ENCODE data around the gene NACC2. TPM values are rescaled to one million over a fixed set of nuclear protein-coding genes. Genes with fewer than 3 reads are reported as not detected.

NACC2 gene
- total and polyA plus RNA-seq, 2 experiments from 2014 or later, result 11.0 to 13.0 TPM

DNA sequence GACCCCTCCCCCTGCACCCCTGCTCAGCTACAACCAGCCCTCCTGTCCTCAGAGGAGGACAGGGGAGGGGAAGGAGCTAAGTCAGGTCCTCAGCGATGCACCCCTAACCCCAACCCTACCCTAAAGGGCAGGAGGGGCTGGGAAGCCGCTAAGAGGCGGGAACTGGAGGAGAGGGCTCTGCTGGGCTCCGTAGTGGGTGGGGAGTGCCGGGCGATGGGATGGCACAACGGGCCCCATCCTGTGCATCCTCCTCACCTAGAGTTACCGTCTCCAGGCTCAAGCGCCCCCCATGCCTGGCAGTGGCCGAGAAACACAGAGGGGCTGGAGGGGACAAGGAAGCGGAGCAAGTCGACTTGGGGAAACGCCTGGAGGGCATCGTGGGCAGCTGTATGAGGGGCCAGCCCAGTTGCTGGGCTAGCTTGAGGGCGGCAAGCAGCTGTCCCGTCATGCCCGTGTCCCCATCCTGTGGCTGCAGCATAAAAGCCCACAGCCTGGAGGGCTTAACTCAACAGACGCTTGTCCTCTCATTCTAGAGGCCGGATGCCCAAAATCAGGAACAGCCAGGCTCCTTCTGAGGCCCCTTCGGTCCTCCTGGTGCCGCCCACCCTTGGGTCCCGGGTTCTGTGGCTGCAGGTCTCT, 110.9 kb downstream of the NACC2 start:
- Histone ChIP-seq H3K4me2 (no peak overlapping the region), H3K9me2 (replicated peaks; ENCODE audit: insufficient read depth) (no peaks in the 10 kb centered on the region), H3K4me3 (no peak overlapping the region), H3K9me3 (ENCODE audit: low read depth) (no peaks in the 10 kb centered on the region), H3K27ac (no peak overlapping the region), H3K79me2 (no peaks in the 10 kb centered on the region), H3K4me1 (ENCODE audit: insufficient read depth) (peaks cover 12% of the 10 kb centered on the region), H4K20me1 (ENCODE audit: insufficient read depth, poor library complexity, severe bottlenecking) (no peaks in the 10 kb centered on the region), H3K27me3 (peaks cover 6% of the 10 kb centered on the region), H3K36me3 (replicated peaks; ENCODE audit: insufficient read depth, low read depth) (no peaks in the 10 kb centered on the region), H2AFZ (no peak overlapping the region)
- WGBS (ENCODE audit: low lambda C conversion rate, missing lambda C conversion rate), result 83% methylated on average over 22 of the region's 22 CpGs
- no peak for TF ChIP-seq EZH2phosphoT487 (IDR thresholded peaks at IDR 0.05; ENCODE audit: low read depth, severe bottlenecking, unreplicated experiment)
- TF ChIP-seq EZH2 (IDR thresholded peaks at IDR 0.05; ENCODE audit: borderline replicate concordance), result no peak
- TF ChIP-seq, protein P1, sequence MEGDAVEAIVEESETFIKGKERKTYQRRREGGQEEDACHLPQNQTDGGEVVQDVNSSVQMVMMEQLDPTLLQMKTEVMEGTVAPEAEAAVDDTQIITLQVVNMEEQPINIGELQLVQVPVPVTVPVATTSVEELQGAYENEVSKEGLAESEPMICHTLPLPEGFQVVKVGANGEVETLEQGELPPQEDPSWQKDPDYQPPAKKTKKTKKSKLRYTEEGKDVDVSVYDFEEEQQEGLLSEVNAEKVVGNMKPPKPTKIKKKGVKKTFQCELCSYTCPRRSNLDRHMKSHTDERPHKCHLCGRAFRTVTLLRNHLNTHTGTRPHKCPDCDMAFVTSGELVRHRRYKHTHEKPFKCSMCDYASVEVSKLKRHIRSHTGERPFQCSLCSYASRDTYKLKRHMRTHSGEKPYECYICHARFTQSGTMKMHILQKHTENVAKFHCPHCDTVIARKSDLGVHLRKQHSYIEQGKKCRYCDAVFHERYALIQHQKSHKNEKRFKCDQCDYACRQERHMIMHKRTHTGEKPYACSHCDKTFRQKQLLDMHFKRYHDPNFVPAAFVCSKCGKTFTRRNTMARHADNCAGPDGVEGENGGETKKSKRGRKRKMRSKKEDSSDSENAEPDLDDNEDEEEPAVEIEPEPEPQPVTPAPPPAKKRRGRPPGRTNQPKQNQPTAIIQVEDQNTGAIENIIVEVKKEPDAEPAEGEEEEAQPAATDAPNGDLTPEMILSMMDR (IDR thresholded peaks at IDR 0.05; ENCODE audit: poor library complexity), result no peak
- DNase-seq (ENCODE audit: low spot score), result no peak

DNA sequence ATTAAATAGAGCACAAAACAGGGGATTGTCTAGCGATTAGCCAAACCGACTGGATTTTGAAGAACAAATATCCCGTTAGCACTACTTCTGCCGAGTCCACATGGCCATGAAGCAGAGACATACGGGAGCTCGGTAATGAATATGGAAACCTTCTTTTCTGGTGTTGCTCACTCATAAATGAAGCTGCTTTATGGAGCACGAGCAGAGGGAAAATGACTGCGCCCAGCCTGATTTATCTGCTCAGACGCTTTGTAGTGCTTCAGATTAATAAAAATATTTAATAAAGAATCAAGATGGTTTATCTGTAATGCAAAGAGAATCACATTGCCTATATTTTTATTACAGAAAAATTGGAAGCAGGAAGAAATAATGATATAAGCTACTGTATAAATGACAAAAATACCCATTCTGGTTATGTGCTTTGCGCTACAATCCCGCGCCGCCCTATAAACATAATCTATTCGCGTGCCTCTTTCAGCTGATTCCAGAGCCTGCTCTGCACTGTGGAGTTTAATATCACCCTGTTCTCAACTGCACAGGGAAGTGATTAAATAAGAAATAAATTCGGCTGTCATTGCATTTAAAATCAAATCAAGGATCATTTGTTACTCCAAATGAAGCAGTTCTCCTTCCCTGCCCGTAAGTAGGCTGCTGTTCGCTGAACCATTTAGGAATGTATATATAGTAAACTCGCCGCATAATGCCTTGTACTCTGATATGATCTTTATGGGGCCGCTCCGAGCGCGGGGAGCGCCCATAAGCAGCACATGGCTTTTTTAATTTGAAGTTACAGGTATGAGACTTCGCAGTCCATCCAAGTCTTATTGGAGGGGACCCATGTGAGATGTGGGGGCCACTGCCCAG, 111.6 kb downstream of the NACC2 start:
- peaks cover 15% of the 10 kb centered on the region for H3K4me1 ChIP-seq (ENCODE audit: insufficient read depth)
- no peak for DNase-seq (ENCODE audit: low spot score)
- no peaks in the 10 kb centered on the region for H3K36me3 ChIP-seq (replicated peaks; ENCODE audit: insufficient read depth, low read depth)
- H2AFZ ChIP-seq, result no peak overlapping the region
- H4K20me1 ChIP-seq (ENCODE audit: insufficient read depth, poor library complexity, severe bottlenecking), result no peaks in the 10 kb centered on the region
- no peaks in the 10 kb centered on the region for H3K9me3 ChIP-seq (ENCODE audit: low read depth)
- no peak overlapping the region for H3K4me3 ChIP-seq
- no peak overlapping the region for H3K27ac ChIP-seq
- no peaks in the 10 kb centered on the region for H3K9me2 ChIP-seq (replicated peaks; ENCODE audit: insufficient read depth)
- TF ChIP-seq, protein P1 (IDR thresholded peaks at IDR 0.05; ENCODE audit: poor library complexity), result no peak
- no peak for TF ChIP-seq EZH2 (IDR thresholded peaks at IDR 0.05; ENCODE audit: borderline replicate concordance)
- TF ChIP-seq EZH2phosphoT487 (IDR thresholded peaks at IDR 0.05; ENCODE audit: low read depth, severe bottlenecking, unreplicated experiment), result no peak
- WGBS (ENCODE audit: low lambda C conversion rate, missing lambda C conversion rate), result 69% methylated on average over 26 of the region's 26 CpGs
- H3K27me3 ChIP-seq, result peaks cover 6% of the 10 kb centered on the region
- no peaks in the 10 kb centered on the region for H3K79me2 ChIP-seq
- H3K4me2 ChIP-seq, result no peak overlapping the region

DNA sequence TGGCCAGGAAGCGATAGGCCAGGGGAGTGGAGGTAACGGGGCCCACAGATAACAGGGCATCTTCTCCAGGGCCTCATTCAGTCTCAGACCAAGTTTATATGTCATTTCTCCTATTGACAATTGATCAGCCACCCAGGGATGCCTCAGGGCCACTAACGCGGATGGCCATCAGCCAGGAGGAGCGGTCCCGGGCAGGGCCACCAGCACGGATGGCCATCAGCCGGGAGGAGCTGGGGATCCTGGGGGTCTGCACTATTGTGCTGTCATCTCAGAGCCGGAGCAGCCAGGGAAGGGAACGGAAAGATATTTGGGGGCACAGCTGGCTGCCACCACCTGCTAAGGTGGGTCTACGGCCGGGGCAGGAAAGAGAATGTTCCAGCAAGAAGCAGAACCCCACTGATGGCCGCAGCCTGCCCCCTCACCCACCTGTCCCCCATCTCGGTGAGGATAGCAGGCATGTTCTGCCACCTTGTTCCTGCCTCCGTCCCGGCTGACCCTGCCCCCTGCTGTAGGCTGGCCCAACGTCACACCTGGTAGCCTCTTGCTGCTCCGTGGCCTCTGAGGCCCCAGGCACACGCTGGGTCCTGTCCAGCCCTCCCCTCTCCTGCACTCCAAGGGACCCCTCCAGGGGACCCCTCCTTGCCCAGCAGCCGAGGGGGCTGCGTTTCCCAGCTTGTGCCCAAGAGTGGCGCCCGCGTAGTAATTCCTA, 112.4 kb downstream of the NACC2 start:
- no peaks in the 10 kb centered on the region for H3K79me2 ChIP-seq
- H3K27me3 ChIP-seq, result peaks cover 6% of the 10 kb centered on the region
- no peaks in the 10 kb centered on the region for H3K9me2 ChIP-seq (replicated peaks; ENCODE audit: insufficient read depth)
- H3K4me1 ChIP-seq (ENCODE audit: insufficient read depth), result peaks cover 15% of the 10 kb centered on the region
- H3K4me2 ChIP-seq, result no peak overlapping the region
- no peak overlapping the region for H3K4me3 ChIP-seq
- no peak overlapping the region for H3K27ac ChIP-seq
- no peak for DNase-seq (ENCODE audit: low spot score)
- WGBS (ENCODE audit: low lambda C conversion rate, missing lambda C conversion rate), result 92% methylated on average over 18 of the region's 24 CpGs
- no peaks in the 10 kb centered on the region for H4K20me1 ChIP-seq (ENCODE audit: insufficient read depth, poor library complexity, severe bottlenecking)
- TF ChIP-seq, protein P1 (IDR thresholded peaks at IDR 0.05; ENCODE audit: poor library complexity), result no peak
- TF ChIP-seq EZH2phosphoT487 (IDR thresholded peaks at IDR 0.05; ENCODE audit: low read depth, severe bottlenecking, unreplicated experiment), result no peak
- no peak for TF ChIP-seq EZH2 (IDR thresholded peaks at IDR 0.05; ENCODE audit: borderline replicate concordance)
- H3K9me3 ChIP-seq (ENCODE audit: low read depth), result no peaks in the 10 kb centered on the region
- H3K36me3 ChIP-seq (replicated peaks; ENCODE audit: insufficient read depth, low read depth), result no peaks in the 10 kb centered on the region
- no peak overlapping the region for H2AFZ ChIP-seq

Measured in hepatocyte (in vitro differentiated cells).